NCI-H146 treated with DMSO at 0.1 percent for 48 hours (cell line): ENCODE data around the gene FUZ.
A peak's percentile ranks its signal among the peaks of the same experiment; 100 is the strongest.
"Not testable (repeated sequence)": the region's sequence is repeated elsewhere in the genome, so short reads cannot be mapped to it uniquely, and the experiment has no call there.

ENCODE experiments used
- DNase-seq: peaks from one replicate; lab custom pipeline; 2025; ENCODE audit not compliant: unreplicated experiment; lab: John Stamatoyannopoulos, UW

FUZ gene

DNA sequence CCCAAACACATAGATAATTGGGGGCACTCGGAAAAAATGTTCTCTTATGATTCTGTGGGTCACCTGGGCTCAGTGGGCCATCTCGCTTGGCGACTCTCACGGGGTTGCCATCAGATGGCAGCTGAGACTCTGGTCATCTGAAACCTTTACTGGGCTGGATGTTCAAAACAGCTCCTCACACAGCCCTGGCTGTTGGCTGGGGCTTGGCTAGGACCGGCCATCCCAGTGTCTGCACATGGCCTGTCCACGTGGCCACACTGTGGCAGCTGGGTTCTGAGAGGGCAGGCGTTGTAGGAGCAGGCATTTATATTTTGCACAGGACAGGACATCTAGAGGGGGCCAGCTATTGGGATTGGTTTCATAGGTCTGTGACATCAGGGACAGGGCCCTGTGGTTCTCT is 20.5 kb upstream of the FUZ start:
- DNase-seq: no peak

DNA sequence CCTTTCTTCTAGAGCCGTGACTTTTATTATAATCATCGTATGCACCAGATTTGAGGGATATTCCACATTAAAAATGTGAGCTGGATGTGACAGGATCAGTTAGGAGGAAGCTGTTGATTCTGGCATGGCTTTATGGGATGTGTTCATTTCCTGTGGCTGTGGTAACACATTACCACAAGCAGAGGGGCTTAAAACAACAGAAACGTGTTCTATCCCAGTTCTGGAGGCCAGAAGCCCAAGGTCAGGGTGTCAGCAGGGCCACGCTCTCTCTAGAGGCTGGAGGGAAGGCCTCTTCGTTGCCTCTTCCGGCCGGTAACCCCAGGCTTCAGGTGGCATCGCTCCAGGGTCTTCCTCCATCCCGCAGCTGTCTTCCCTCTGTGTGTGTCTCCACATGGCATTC is 19.5 kb upstream of the FUZ start:
- DNase-seq: no peak

DNA sequence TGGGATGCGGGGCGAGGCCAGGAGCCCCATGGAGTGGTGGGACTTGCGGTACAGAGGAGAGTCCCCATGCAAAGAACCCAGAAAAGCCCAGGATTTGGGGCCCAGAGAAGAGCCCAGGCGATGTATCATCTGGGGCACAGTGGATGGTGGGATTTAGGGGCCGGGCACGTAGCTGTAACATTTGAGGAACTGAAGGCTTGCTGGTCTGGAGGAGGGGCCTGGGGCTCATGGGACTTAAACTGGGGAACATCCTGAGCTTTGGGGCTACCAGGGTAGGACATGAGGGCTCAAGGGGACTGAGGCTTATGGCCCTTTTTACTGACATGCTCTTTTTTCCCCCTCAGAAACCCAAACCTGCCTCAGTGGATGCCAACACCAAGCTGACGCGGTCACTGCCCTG is 18.5 kb upstream of the FUZ start:
- no peak for DNase-seq

DNA sequence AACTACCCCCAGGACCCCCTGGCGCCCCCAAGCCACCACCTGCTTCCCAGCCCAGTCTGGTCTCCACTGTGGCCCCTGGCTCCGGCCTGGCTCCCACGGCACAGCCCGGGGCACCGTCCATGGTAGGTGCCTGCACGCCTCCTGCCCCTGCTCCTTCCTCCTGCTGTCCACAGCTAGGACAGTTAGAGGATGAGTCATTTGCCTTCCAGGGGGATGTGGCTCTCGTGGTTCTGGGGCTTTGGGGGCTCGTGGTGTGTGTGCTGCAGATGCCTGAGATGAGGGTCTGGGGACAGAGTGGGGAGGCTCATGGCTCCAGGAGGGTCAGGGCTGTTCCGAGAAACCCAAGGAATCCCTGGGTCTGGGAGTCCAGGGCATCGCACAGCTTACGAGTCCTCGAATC is 17.7 kb upstream of the FUZ start:
- DNase-seq: no peak

DNA sequence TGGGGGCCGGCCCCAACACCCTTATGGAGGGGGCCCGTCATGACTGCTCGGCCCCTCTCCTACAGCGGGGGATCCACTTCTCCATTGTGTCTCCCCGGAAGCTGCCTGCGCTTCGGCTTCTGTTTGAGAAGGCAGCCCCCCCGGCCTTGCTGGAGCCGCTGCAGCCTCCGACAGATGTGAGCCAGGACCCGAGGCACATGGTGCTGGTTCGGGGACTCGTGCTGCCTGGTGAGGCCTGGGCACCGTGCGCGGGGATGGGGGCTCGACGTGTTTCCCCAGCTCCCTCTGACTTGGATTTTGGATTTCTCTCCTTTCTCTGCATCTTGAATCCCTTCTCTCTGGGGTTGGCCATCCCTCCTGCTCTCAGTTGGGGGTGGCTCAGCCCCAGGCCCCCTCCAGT is 16.6 kb upstream of the FUZ start:
- DNase-seq: no peak

- no peak for DNase-seq
Observed at GRCh38 chr19:49829200-49829599, 16.1 kb upstream of the FUZ start.

GRCh38 chr19:49827034-49827433 is 13.9 kb upstream of the FUZ start:
- DNase-seq: no peak

DNA sequence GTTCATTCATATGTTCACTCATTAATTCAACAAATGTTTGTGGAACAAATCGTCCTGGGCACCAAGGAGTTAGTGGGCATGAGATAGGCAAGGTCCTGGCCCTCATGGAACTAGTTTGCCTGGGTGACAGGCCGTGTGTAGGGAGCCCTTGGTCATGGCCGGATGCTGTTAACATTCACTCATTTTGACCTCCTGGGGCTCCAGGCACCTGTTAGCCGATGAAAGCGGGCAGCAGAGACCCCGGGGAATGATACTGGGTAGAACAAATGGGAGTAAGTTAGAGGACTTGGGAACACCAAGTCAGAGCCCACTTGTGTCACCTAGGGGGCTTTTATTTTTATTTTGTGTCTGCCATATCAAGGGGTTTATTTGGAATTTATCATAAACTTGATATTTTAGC is 11.6 kb upstream of the FUZ start:
- DNase-seq: no peak

DNA sequence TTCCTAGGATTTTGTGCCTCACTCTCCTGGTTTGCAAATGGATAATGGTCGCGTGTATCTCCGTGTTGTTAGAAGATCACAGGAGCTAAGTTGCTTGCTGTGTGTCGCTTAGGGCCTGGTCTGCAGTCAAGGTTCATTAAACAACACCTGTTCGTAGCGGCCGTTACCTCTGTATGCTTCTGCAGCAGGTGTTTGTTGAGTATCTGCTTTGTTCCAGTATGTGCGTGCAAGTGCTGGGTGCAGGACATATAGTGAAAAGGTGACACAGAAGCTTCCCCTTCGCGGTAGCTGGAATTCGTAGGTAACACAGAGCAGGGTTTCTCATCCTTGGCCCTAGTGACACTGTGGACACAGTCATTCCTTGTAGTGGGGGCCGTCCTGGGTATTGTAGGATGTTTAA is 10.4 kb upstream of the FUZ start:
- DNase-seq: peak; percentile 96

- no peak for DNase-seq
Observed at GRCh38 chr19:49820125-49820524, 7.0 kb upstream of the FUZ start.

DNA sequence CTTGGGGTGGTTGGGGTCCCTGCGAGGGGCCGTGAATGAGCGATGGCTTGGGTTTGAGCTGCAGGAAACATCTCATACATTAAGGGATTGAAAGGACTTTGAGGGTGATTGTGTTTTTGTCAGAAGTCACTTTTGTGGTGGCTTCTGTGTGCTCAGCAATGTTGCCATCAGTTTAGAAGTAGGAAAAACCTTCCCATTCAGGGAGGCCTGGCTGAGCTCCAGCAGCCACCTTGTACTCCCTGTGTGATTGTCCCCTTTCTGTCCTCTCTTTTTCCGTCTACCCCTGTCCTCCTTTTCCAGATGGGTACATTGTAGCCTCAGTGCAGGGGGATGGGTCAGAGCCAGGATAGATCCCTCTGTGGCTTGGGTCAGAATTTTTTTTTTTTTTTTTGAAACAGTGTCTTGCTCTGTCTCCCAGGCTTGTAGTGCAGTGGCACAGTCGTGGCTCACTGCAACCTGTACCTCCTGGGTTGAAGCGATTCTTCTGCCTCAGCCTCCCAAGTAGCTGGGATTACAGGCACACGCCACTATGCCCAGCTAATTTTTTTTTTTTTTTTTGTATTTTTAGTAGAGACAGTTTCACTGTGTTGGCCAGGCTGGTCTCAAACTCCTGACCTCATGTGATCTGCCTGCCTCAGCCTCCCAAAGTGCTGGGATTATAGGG is 6.5 kb upstream of the FUZ start:
- not testable (repeated sequence) for DNase-seq

DNA sequence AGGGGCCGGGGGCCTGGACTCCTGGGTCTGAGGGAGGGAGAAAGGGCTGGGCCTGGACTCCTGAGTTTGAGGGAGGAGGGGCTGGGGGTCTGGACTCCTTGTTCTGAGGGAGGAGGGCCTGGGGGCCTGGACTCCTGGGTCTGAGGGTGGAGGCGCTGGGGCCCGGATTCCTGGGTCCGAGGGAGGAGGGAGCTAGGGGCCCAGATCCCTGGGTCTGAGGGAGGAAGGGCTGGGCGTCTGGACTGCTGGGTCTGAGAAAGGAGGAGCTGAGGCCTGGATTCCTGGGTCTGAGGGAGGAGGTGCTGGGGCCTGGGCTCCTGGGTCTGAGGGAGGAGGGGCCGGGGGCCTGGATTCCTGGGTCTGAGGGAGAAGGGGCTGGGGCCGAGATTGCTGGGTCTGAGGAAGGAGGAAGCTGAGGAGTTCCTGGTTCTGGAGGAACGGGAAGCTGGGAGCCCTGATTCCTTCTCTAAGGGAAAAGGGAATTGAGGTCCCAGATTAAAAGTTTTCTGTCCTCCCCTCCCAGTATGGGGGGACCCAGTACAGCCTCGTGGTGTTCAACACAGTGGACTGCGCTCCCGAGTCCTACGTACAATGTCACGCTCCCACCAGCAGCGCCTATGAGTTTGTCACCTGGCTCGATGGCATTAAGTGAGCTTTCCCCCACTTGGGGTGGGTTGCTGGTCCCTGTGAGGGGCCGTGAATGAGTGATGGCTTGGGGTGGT is 5.7 kb upstream of the FUZ start:
- DNase-seq: no peak

DNA sequence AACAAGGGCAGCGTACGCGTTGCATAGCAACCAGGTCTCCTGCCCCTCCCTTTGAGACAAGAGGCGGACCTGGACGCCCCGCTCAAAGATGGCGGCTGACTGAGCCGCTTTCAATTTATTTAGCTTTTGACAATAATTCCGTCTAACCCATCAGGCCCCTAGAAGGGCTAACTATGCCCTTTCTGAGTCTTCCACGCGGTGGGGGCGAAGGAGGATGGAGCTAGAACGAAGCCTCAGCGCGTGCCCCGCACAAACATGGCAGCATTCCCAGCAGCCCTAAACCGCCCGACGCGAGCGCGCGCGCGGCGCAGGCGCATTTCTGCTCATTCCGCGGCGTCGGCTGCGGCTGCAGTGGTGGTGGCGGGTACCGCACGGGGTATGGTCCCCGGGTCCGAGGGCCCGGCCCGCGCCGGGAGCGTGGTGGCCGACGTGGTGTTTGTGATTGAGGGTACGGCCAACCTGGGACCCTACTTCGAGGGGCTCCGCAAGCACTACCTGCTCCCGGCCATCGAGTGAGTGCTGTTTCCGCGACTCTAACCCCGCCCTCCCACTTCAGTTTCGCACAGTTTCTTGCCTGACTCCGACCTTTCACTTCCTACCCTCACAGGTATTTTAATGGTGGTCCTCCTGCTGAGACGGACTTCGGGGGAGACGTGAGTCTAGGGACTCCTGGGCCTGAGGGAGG is 5.0 kb upstream of the FUZ start, which contains the start of gene MED25:
TSS of gene MED25 (plus strand) at position 326 of the 685 bp plus-strand sequence. CDS start at position 379, 53 bp downstream.
- DNase-seq: peak; percentile 88

- DNase-seq: no peak
Observed at GRCh38 chr19:49816590-49816989, 3.5 kb upstream of the FUZ start.

GRCh38 chr19:49814010-49814409 is 918 bp upstream of the FUZ start:
- DNase-seq: no peak

DNA sequence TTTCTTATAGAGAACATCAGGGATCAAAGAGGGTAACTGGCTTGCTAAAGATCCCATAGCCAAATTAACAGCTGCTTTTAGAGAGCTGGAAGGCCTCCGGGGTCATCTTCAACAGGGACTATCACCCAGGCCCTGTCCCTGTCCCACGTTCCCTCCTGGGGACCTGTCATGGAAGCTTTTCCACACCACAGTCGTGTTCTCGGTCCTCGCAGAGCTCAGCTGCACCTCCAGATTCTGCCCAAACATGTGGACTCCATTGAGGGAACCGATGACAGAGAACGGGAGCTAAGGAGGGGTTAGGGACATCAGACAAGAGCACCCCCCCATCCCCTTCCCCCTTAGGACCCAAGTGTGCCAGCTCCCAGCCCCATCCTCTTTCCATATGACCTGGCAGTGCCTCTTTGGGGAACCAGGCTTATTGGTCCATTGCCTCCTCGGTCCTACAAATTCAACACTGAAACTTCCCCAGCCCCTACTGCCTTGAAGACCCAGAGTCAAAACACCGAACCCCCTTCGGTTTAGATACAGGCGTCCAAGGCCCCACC is 568 bp downstream of the FUZ start:
- no peak for DNase-seq

DNA sequence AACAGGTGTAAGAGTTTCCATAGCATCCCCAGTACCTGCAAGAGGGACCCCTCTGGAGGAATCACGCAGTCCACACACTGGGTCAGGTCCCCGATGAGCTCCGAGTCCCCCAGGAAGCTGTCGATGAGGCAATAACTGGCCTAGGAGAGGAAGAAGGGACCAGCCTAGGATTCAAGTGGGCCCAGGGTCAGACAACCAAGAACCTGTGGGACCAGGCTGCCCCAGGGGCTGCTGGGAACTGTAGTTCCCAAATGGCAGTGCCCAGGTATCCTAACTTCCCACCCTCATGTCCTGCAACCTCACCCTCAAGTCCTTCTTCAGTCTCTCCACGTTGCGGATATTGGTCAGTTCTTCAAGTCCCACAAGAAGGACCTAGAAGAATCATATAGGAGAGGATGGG is 1.8 kb downstream of the FUZ start:
- no peak for DNase-seq

GRCh38 chr19:49809941-49810389 is 3.1 kb downstream of the FUZ start:
- DNase-seq: no peak

GRCh38 chr19:49809160-49809940 is 3.7 kb downstream of the FUZ start:
- DNase-seq: no peak

- no peak for DNase-seq
Observed at GRCh38 chr19:49808711-49809159, 4.4 kb downstream of the FUZ start.
